ENCODE data around the gene HTATSF1. TPM values are rescaled to one million over a fixed set of nuclear protein-coding genes. Genes with fewer than 3 reads are reported as not detected.
A peak's percentile ranks its signal among the peaks of the same experiment; 100 is the strongest.

Gene HTATSF1
- total RNA-seq, 1 donor from 2014 or later, result 52.1 TPM

DNA sequence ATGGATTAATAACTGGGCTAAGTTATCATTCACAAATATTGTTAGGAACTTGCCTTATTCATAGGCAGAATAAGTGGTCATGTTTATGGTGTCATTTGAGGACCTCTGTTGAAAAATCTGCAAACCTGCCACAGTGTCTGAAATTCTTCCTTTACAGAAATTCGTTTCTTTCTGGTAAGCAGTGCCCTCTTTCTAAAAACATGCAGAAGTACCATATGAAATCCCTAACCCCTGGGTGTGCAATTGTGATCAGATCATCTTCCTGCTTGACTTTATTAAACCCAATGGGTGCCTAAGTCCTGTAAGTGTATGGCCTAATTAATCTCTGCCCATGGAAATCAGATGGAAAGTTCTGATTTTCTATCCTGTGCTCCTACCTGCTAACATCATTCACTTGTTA is 4.4 kb upstream of the HTATSF1 start:
- TF ChIP-seq, protein P1, sequence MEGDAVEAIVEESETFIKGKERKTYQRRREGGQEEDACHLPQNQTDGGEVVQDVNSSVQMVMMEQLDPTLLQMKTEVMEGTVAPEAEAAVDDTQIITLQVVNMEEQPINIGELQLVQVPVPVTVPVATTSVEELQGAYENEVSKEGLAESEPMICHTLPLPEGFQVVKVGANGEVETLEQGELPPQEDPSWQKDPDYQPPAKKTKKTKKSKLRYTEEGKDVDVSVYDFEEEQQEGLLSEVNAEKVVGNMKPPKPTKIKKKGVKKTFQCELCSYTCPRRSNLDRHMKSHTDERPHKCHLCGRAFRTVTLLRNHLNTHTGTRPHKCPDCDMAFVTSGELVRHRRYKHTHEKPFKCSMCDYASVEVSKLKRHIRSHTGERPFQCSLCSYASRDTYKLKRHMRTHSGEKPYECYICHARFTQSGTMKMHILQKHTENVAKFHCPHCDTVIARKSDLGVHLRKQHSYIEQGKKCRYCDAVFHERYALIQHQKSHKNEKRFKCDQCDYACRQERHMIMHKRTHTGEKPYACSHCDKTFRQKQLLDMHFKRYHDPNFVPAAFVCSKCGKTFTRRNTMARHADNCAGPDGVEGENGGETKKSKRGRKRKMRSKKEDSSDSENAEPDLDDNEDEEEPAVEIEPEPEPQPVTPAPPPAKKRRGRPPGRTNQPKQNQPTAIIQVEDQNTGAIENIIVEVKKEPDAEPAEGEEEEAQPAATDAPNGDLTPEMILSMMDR (IDR thresholded peaks at IDR 0.05; ENCODE audit: partially characterized antibody, unreplicated experiment), result no peak
- Mint-ChIP-seq H3K4me3 (ENCODE audit: unreplicated experiment) (no peak overlapping the region), H3K4me1 (ENCODE audit: low read depth, unreplicated experiment) (no peaks in the 10 kb centered on the region), H3K27ac (ENCODE audit: unreplicated experiment) (no peak overlapping the region), H3K27me3 (ENCODE audit: unreplicated experiment) (no peaks in the 10 kb centered on the region), H3K9me3 (ENCODE audit: unreplicated experiment) (no peaks in the 10 kb centered on the region), H3K36me3 (ENCODE audit: unreplicated experiment) (no peaks in the 10 kb centered on the region)
- DNase-seq, result no peak

DNA sequence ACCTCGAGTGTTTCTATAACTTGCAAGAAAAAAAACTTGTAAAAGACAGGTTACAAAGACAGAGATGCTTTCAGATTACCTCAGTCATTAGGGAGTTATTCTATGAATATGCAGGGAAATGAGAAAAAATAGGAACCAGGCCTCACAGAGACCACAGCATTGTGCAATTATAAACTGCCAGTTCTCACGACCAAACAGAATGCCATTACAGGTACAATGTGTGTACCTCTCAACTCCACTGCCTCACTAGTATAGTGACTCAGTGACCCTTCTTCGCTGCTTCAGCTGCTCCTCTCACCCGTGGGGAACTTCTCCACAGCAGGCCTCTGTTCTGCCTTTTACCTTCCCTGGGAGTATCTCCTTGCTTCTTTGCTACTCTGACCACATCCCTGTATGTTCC is 2.3 kb upstream of the HTATSF1 start:
- TF ChIP-seq, protein P1 (IDR thresholded peaks at IDR 0.05; ENCODE audit: partially characterized antibody, unreplicated experiment), result no peak
- Mint-ChIP-seq H3K27me3 (ENCODE audit: unreplicated experiment) (no peaks in the 10 kb centered on the region), H3K4me3 (ENCODE audit: unreplicated experiment) (no peak overlapping the region), H3K4me1 (ENCODE audit: low read depth, unreplicated experiment) (peaks cover 4% of the 10 kb centered on the region), H3K9me3 (ENCODE audit: unreplicated experiment) (no peaks in the 10 kb centered on the region), H3K36me3 (ENCODE audit: unreplicated experiment) (no peaks in the 10 kb centered on the region), H3K27ac (ENCODE audit: unreplicated experiment) (no peak overlapping the region)
- DNase-seq, result no peak

DNA sequence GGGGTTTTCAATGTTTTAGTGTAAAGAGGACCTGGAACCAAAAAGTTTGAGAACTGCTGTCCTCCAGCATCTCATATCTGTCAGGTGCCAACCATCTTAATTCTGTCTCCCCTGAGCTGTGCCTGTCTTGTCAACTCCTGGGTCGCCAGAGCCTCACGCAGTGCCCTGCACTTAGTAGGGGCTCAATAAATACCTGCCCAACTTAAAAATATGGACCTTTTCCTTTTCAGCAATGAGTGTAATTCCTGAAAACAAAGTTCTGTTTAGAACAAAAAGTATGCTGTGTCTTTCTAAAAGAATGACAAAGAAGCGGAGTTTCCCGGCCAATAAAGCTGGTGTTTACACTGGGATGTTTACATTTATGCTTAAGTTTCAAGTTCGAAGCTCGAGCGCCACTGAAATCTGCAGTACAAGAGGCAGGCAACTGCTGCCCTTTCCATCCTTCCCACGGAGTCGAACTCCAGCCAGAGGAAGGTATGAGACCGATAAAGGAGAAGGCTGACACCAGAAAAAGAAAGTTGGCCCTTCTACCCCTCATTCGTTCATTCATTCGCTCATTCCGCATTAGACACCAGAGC is 1.1 kb upstream of the HTATSF1 start:
- Mint-ChIP-seq H3K4me1 (ENCODE audit: low read depth, unreplicated experiment) (peaks cover 4% of the 10 kb centered on the region), H3K4me3 (ENCODE audit: unreplicated experiment) (peak overlapping the region; percentile 91), H3K36me3 (ENCODE audit: unreplicated experiment) (no peaks in the 10 kb centered on the region), H3K9me3 (ENCODE audit: unreplicated experiment) (no peaks in the 10 kb centered on the region), H3K27ac (ENCODE audit: unreplicated experiment) (peak overlapping the region; percentile 93), H3K27me3 (ENCODE audit: unreplicated experiment) (no peaks in the 10 kb centered on the region)
- DNase-seq, result no peak
- TF ChIP-seq, protein P1 (IDR thresholded peaks at IDR 0.05; ENCODE audit: partially characterized antibody, unreplicated experiment), result no peak

DNA sequence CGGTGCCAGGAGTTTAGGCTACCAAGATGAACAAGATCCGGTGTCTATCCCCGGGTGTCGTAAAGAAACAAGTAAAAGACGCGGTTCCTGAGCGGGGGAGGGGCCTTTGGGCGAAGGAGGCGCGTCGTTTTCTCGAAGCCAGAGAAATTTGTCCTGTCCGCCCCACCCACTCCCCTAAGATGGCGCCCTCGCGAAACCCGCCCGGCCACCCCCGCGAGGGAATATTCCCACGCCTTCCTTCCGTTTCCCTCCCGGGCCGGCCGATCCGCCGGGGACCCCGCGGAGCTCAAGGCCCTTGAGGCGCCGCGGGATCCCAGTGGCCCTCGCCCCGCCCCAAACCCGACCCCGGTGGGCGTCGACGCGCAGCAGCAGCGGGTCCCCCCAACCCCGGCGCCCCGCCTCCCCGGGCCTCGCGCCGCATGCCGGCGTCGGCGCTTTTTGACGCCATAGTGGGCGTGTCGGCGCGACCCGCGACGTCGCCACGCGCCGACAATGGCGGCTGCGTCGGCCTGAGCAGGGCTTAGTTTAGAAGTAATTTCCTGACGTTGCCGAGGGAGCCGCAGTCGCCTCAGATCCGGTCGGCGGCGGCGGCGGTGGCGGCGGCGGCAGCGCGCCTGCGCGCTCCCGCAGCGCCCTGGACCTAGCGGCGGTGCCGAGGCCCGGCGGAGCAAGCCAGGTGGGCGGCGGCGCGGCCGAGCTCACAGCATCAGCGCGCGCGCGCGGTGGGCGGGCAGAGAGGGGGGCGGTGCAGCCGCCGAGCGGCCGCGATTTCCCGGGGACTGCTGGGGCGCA is 432 bp upstream of the HTATSF1 start:
- H3K4me3 Mint-ChIP-seq (ENCODE audit: unreplicated experiment), result peak overlapping the region; percentile 91
- peak; percentile 79 for DNase-seq
- H3K36me3 Mint-ChIP-seq (ENCODE audit: unreplicated experiment), result no peaks in the 10 kb centered on the region
- H3K27me3 Mint-ChIP-seq (ENCODE audit: unreplicated experiment), result no peaks in the 10 kb centered on the region
- H3K4me1 Mint-ChIP-seq (ENCODE audit: low read depth, unreplicated experiment), result peaks cover 4% of the 10 kb centered on the region
- H3K9me3 Mint-ChIP-seq (ENCODE audit: unreplicated experiment), result no peaks in the 10 kb centered on the region
- H3K27ac Mint-ChIP-seq (ENCODE audit: unreplicated experiment), result peak overlapping the region; percentile 93
- TF ChIP-seq, protein P1 (IDR thresholded peaks at IDR 0.05; ENCODE audit: partially characterized antibody, unreplicated experiment), result no peak

DNA sequence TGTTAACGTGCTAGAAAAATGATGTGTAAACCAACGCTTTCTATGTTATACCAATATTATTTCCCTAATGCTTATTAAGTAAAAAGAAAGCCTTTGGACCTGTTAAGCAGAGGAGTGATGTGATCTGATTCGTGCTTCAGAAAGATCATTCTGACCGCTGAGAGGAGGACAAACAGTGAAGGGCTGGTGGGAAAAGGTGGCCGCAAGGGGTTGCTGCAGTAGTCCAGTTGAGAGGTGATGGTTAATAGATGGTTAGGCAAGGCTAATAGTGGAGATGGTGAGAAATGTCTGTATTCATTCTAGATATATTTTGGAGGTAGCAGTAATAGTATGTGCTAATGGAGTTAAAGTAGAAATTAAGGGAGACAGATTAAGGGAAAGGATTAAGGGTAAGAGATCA is 21.7 kb downstream of the HTATSF1 start:
- Mint-ChIP-seq H3K4me1 (ENCODE audit: low read depth, unreplicated experiment) (no peaks in the 10 kb centered on the region), H3K27me3 (ENCODE audit: unreplicated experiment) (no peaks in the 10 kb centered on the region), H3K4me3 (ENCODE audit: unreplicated experiment) (no peak overlapping the region), H3K36me3 (ENCODE audit: unreplicated experiment) (no peaks in the 10 kb centered on the region), H3K27ac (ENCODE audit: unreplicated experiment) (no peak overlapping the region), H3K9me3 (ENCODE audit: unreplicated experiment) (no peaks in the 10 kb centered on the region)
- no peak for DNase-seq
- TF ChIP-seq, protein P1 (IDR thresholded peaks at IDR 0.05; ENCODE audit: partially characterized antibody, unreplicated experiment), result no peak
